SK-N-SH (cell line): ENCODE measurements around the gene IFIT1B.

ENCODE experiments used
- EZH2phosphoT487 ChIP-seq: fragments of 200-600 bp; sonication (generic); IDR thresholded peaks from 2 replicates; pipeline ENCODE4 v1.6.1; 2017; ENCODE audit warnings: low read depth, mixed run types, mild to moderate bottlenecking, antibody characterized with exemption, moderate library complexity, borderline replicate concordance
- GATA2 ChIP-seq: sonication (generic); formaldehyde crosslinking; IDR thresholded peaks from 2 replicates; pipeline ENCODE4 v1.5.0; 2020; ENCODE audit warnings: mild to moderate bottlenecking, missing genetic modification reagents
- JUND ChIP-seq: IDR thresholded peaks from 2 replicates; pipeline ENCODE4 v1.4.0; 2012
- MXI1 ChIP-seq: IDR thresholded peaks from 2 replicates; pipeline ENCODE4 v1.6.1; 2012; ENCODE audit warnings: mild to moderate bottlenecking, low read depth, low read length, improper control_type of control experiment
- NFIC ChIP-seq: IDR thresholded peaks from 2 replicates; pipeline ENCODE4 v1.4.0; 2012; ENCODE audit warnings: borderline replicate concordance
- NRF1 ChIP-seq: IDR thresholded peaks from 2 replicates; pipeline ENCODE4 v1.6.1; 2012; ENCODE audit warnings: low read depth, mild to moderate bottlenecking, low read length
- POLR2AphosphoS5 ChIP-seq: IDR thresholded peaks from 2 replicates; pipeline ENCODE4 v1.6.1; 2012; ENCODE audit warnings: low read depth, low read length
- RAD21 ChIP-seq: IDR thresholded peaks from 2 replicates; pipeline ENCODE4 v1.6.1; 2012; ENCODE audit warnings: mild to moderate bottlenecking, low read length
- RFX5 ChIP-seq: IDR thresholded peaks from 2 replicates; pipeline ENCODE4 v1.6.1; 2012; ENCODE audit warnings: mild to moderate bottlenecking, improper control_type of control experiment, low read length
- RXRA ChIP-seq: IDR thresholded peaks from 2 replicates; pipeline ENCODE4 v1.4.0; 2012; ENCODE audit warnings: low read depth, mild to moderate bottlenecking, borderline replicate concordance
- SMC3 ChIP-seq: IDR thresholded peaks from 2 replicates; pipeline ENCODE4 v1.6.1; 2012; ENCODE audit warnings: low read depth, low read length, improper control_type of control experiment
- TF ChIP-seq, protein P1 (sequence below): fragments of 200-600 bp; sonication (generic); IDR thresholded peaks from 2 replicates; pipeline ENCODE4 v1.6.1; 2017; ENCODE audit warnings: antibody characterized with exemption, mild to moderate bottlenecking, moderate library complexity

DNA sequence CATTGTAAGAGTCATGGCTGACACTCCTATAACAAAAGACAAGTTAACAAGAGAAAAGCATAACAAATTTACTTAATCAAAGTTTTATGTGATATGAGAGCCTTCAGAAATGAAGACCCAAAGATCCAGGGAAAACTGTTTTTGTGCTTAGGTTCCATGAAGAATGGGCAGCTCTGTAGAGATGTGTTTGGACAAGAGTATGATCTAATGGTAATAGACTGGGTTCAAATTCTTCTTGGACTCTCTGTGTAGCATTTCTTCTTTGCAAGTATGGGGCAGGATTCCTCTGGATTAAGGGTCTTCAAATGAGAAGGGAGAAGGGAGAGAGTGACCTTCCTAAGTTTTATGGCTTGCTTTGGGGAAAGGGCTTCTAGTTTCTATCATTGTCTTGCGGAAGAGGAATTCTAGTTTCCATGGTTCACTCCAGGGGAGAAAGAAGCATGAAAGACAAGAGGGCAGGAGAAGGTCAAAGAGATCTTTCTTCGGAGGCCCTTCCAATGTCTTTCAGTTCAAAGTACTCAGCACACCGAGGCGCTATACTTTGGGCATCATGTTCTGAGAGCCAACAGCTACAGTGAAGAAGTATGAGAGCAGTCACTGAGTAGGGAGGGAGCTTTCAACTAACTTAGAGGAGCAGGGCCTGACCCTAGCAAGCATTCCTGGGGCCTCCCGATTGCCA is 34.6 kb upstream of the IFIT1B start:
- TF ChIP-seq MXI1 (no peak), JUND (no peak), SMC3 (no peak), RAD21 (no peak), RXRA (no peak), POLR2AphosphoS5 (no peak), GATA2 (CRISPR knock-in tag) (no peak), NRF1 (no peak), RFX5 (no peak), NFIC (no peak), EZH2phosphoT487 (no peak)
- TF ChIP-seq, protein P1, sequence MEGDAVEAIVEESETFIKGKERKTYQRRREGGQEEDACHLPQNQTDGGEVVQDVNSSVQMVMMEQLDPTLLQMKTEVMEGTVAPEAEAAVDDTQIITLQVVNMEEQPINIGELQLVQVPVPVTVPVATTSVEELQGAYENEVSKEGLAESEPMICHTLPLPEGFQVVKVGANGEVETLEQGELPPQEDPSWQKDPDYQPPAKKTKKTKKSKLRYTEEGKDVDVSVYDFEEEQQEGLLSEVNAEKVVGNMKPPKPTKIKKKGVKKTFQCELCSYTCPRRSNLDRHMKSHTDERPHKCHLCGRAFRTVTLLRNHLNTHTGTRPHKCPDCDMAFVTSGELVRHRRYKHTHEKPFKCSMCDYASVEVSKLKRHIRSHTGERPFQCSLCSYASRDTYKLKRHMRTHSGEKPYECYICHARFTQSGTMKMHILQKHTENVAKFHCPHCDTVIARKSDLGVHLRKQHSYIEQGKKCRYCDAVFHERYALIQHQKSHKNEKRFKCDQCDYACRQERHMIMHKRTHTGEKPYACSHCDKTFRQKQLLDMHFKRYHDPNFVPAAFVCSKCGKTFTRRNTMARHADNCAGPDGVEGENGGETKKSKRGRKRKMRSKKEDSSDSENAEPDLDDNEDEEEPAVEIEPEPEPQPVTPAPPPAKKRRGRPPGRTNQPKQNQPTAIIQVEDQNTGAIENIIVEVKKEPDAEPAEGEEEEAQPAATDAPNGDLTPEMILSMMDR: no peak
